ENCODE measurements around the gene GOLPH3.
A peak's percentile ranks its signal among the peaks of the same experiment; 100 is the strongest.

The GOLPH3 gene

GRCh38 chr5:32147959-32148358 lies 26.2 kb downstream of the GOLPH3 start:
- Histone ChIP-seq H3K9ac (ENCODE audit: low read depth, low read length) (no peak overlapping the region), H3K27me3 (ENCODE audit: control insufficient read depth, insufficient read depth, low read length) (no peaks in the 10 kb centered on the region), H3K4me3 (ENCODE audit: low read length) (no peak overlapping the region), H3K9me3 (replicated peaks; ENCODE audit: low read length) (no peaks in the 10 kb centered on the region), H3K36me3 (ENCODE audit: insufficient read depth, low read length) (no peaks in the 10 kb centered on the region), H3K4me2 (ENCODE audit: low read length) (no peak overlapping the region), H3K4me1 (ENCODE audit: control insufficient read depth, insufficient read depth, low read length) (peaks cover 12% of the 10 kb centered on the region)

GRCh38 chr5:32147236-32147635 lies 26.9 kb downstream of the GOLPH3 start:
- Histone ChIP-seq H3K4me3 (ENCODE audit: low read length) (no peak overlapping the region), H3K9ac (ENCODE audit: low read depth, low read length) (no peak overlapping the region), H3K9me3 (replicated peaks; ENCODE audit: low read length) (no peaks in the 10 kb centered on the region), H3K4me1 (ENCODE audit: control insufficient read depth, insufficient read depth, low read length) (peaks cover 10% of the 10 kb centered on the region), H3K4me2 (ENCODE audit: low read length) (no peak overlapping the region), H3K36me3 (ENCODE audit: insufficient read depth, low read length) (no peaks in the 10 kb centered on the region), H3K27me3 (ENCODE audit: control insufficient read depth, insufficient read depth, low read length) (no peaks in the 10 kb centered on the region)

- no peaks in the 10 kb centered on the region for H3K36me3 ChIP-seq (ENCODE audit: insufficient read depth, low read length)
- no peak overlapping the region for H3K9ac ChIP-seq (ENCODE audit: low read depth, low read length)
- H3K4me1 ChIP-seq (ENCODE audit: control insufficient read depth, insufficient read depth, low read length), result peaks cover 10% of the 10 kb centered on the region
- no peaks in the 10 kb centered on the region for H3K9me3 ChIP-seq (replicated peaks; ENCODE audit: low read length)
- H3K27me3 ChIP-seq (ENCODE audit: control insufficient read depth, insufficient read depth, low read length), result no peaks in the 10 kb centered on the region
- H3K4me3 ChIP-seq (ENCODE audit: low read length), result no peak overlapping the region
- no peak overlapping the region for H3K4me2 ChIP-seq (ENCODE audit: low read length)
Observed at GRCh38 chr5:32145378-32145777, 28.7 kb downstream of the GOLPH3 start.

GRCh38 chr5:32144378-32145207 lies 29.5 kb downstream of the GOLPH3 start:
- peaks cover 10% of the 10 kb centered on the region for H3K4me1 ChIP-seq (ENCODE audit: control insufficient read depth, insufficient read depth, low read length)
- H3K27me3 ChIP-seq (ENCODE audit: control insufficient read depth, insufficient read depth, low read length), result no peaks in the 10 kb centered on the region
- H3K36me3 ChIP-seq (ENCODE audit: insufficient read depth, low read length), result no peaks in the 10 kb centered on the region
- no peak overlapping the region for H3K9ac ChIP-seq (ENCODE audit: low read depth, low read length)
- H3K9me3 ChIP-seq (replicated peaks; ENCODE audit: low read length), result no peaks in the 10 kb centered on the region
- H3K4me2 ChIP-seq (ENCODE audit: low read length), result no peak overlapping the region
- no peak overlapping the region for H3K4me3 ChIP-seq (ENCODE audit: low read length)

- H3K4me3 ChIP-seq (ENCODE audit: low read length), result no peak overlapping the region
- H3K9ac ChIP-seq (ENCODE audit: low read depth, low read length), result no peak overlapping the region
- no peaks in the 10 kb centered on the region for H3K36me3 ChIP-seq (ENCODE audit: insufficient read depth, low read length)
- H3K4me1 ChIP-seq (ENCODE audit: control insufficient read depth, insufficient read depth, low read length), result peaks cover 16% of the 10 kb centered on the region
- H3K27me3 ChIP-seq (ENCODE audit: control insufficient read depth, insufficient read depth, low read length), result no peaks in the 10 kb centered on the region
- H3K9me3 ChIP-seq (replicated peaks; ENCODE audit: low read length), result no peaks in the 10 kb centered on the region
- no peak overlapping the region for H3K4me2 ChIP-seq (ENCODE audit: low read length)
Observed at GRCh38 chr5:32143617-32144377, 30.3 kb downstream of the GOLPH3 start.

GRCh38 chr5:32138839-32139493 lies 35.2 kb downstream of the GOLPH3 start:
- Histone ChIP-seq H3K36me3 (ENCODE audit: insufficient read depth, low read length) (peaks cover 19% of the 10 kb centered on the region), H3K27me3 (ENCODE audit: control insufficient read depth, insufficient read depth, low read length) (no peaks in the 10 kb centered on the region), H3K4me2 (ENCODE audit: low read length) (peak overlapping the region; percentile 63), H3K9me3 (replicated peaks; ENCODE audit: low read length) (no peaks in the 10 kb centered on the region), H3K9ac (ENCODE audit: low read depth, low read length) (no peak overlapping the region), H3K4me1 (ENCODE audit: control insufficient read depth, insufficient read depth, low read length) (peaks cover 9% of the 10 kb centered on the region), H3K4me3 (ENCODE audit: low read length) (peak overlapping the region; percentile 25)

- Histone ChIP-seq H3K9me3 (replicated peaks; ENCODE audit: low read length) (no peaks in the 10 kb centered on the region), H3K4me3 (ENCODE audit: low read length) (no peak overlapping the region), H3K27me3 (ENCODE audit: control insufficient read depth, insufficient read depth, low read length) (no peaks in the 10 kb centered on the region), H3K4me2 (ENCODE audit: low read length) (no peak overlapping the region), H3K9ac (ENCODE audit: low read depth, low read length) (no peak overlapping the region), H3K4me1 (ENCODE audit: control insufficient read depth, insufficient read depth, low read length) (peaks cover 9% of the 10 kb centered on the region), H3K36me3 (ENCODE audit: insufficient read depth, low read length) (peaks cover 37% of the 10 kb centered on the region)
Observed at GRCh38 chr5:32136342-32136741, 37.8 kb downstream of the GOLPH3 start.

GRCh38 chr5:32135086-32135485 lies 39.0 kb downstream of the GOLPH3 start:
- no peaks in the 10 kb centered on the region for H3K27me3 ChIP-seq (ENCODE audit: control insufficient read depth, insufficient read depth, low read length)
- H3K9me3 ChIP-seq (replicated peaks; ENCODE audit: low read length), result no peaks in the 10 kb centered on the region
- H3K4me2 ChIP-seq (ENCODE audit: low read length), result no peak overlapping the region
- no peak overlapping the region for H3K9ac ChIP-seq (ENCODE audit: low read depth, low read length)
- H3K36me3 ChIP-seq (ENCODE audit: insufficient read depth, low read length), result peaks cover 41% of the 10 kb centered on the region
- no peak overlapping the region for H3K4me3 ChIP-seq (ENCODE audit: low read length)
- H3K4me1 ChIP-seq (ENCODE audit: control insufficient read depth, insufficient read depth, low read length), result peaks cover 11% of the 10 kb centered on the region

- Histone ChIP-seq H3K27me3 (ENCODE audit: control insufficient read depth, insufficient read depth, low read length) (no peaks in the 10 kb centered on the region), H3K4me3 (ENCODE audit: low read length) (no peak overlapping the region), H3K4me1 (ENCODE audit: control insufficient read depth, insufficient read depth, low read length) (peaks cover 2% of the 10 kb centered on the region), H3K9ac (ENCODE audit: low read depth, low read length) (no peak overlapping the region), H3K36me3 (ENCODE audit: insufficient read depth, low read length) (peaks cover 52% of the 10 kb centered on the region), H3K9me3 (replicated peaks; ENCODE audit: low read length) (no peaks in the 10 kb centered on the region), H3K4me2 (ENCODE audit: low read length) (no peak overlapping the region)
Observed at GRCh38 chr5:32132757-32133156, 41.4 kb downstream of the GOLPH3 start.

- H3K9me3 ChIP-seq (replicated peaks; ENCODE audit: low read length), result no peaks in the 10 kb centered on the region
- no peaks in the 10 kb centered on the region for H3K27me3 ChIP-seq (ENCODE audit: control insufficient read depth, insufficient read depth, low read length)
- H3K4me1 ChIP-seq (ENCODE audit: control insufficient read depth, insufficient read depth, low read length), result peaks cover 2% of the 10 kb centered on the region
- peaks cover 55% of the 10 kb centered on the region for H3K36me3 ChIP-seq (ENCODE audit: insufficient read depth, low read length)
- H3K4me2 ChIP-seq (ENCODE audit: low read length), result no peak overlapping the region
- no peak overlapping the region for H3K4me3 ChIP-seq (ENCODE audit: low read length)
- no peak overlapping the region for H3K9ac ChIP-seq (ENCODE audit: low read depth, low read length)
Observed at GRCh38 chr5:32131604-32132003, 42.5 kb downstream of the GOLPH3 start.

- Histone ChIP-seq H3K9ac (ENCODE audit: low read depth, low read length) (no peak overlapping the region), H3K9me3 (replicated peaks; ENCODE audit: low read length) (no peaks in the 10 kb centered on the region), H3K36me3 (ENCODE audit: insufficient read depth, low read length) (peaks cover 60% of the 10 kb centered on the region), H3K27me3 (ENCODE audit: control insufficient read depth, insufficient read depth, low read length) (no peaks in the 10 kb centered on the region), H3K4me1 (ENCODE audit: control insufficient read depth, insufficient read depth, low read length) (peaks cover 2% of the 10 kb centered on the region), H3K4me2 (ENCODE audit: low read length) (no peak overlapping the region), H3K4me3 (ENCODE audit: low read length) (no peak overlapping the region)
Observed at GRCh38 chr5:32130865-32131264, 43.3 kb downstream of the GOLPH3 start.

Data from skeletal muscle satellite cell (primary cell).